Loucy (cell line): ENCODE measurements around the gene GPA33.
A peak's percentile ranks its signal among the peaks of the same experiment; 100 is the strongest.

Source experiments
- EZH2phosphoT487 ChIP-seq: fragments of 200-600 bp; IDR thresholded peaks from 2 replicates; pipeline ENCODE4 v1.6.1; 2018; ENCODE audit warnings: antibody characterized with exemption, mild to moderate bottlenecking, moderate library complexity, borderline replicate concordance
- TF ChIP-seq, protein P1 (sequence below): fragments of 200-600 bp; sonication (generic); conservative IDR thresholded peaks from 2 replicates; pipeline ENCODE4 v1.5.1; 2014; ENCODE audit warnings: mild to moderate bottlenecking, antibody characterized with exemption, low read length

DNA sequence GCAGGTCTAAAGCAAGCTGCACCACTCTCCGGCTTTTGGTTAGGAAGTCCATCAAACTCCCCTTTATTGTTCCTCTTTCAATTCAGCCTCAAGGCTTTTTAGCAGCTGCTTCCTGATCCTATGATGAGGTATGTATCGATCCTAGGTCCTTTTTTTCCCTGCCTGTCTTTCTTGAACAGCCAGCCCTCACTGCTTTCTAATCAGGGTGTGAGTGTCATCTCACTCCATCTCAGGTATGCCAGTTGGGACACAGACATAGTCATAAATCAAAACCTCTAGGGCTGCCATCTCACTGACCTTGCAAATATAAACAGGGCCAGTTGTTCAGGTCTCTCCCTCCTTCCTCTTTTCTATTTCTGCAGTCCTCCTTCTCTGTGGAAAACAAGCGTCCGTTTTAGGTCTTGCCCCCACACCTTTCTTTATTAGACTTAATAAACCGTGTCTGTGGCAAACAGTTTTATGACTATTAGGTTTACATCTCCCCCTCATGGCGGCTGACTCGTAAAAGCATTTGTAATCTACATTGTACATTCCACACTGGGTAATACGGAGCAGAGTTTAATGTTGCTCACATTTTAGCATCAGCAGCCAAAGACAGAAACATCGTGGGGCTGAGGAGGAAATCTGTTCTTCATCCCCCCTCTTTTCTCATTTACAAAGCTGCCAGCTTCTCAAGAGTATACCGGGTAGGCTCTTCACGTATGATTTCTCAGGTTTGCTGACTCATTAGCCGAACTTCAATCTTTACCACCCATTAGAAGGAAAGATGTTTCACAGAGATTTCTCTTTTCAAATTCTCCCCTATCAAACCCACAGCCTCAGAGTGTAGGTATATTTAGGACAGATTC is 15.3 kb upstream of the GPA33 start:
- TF ChIP-seq, protein P1, sequence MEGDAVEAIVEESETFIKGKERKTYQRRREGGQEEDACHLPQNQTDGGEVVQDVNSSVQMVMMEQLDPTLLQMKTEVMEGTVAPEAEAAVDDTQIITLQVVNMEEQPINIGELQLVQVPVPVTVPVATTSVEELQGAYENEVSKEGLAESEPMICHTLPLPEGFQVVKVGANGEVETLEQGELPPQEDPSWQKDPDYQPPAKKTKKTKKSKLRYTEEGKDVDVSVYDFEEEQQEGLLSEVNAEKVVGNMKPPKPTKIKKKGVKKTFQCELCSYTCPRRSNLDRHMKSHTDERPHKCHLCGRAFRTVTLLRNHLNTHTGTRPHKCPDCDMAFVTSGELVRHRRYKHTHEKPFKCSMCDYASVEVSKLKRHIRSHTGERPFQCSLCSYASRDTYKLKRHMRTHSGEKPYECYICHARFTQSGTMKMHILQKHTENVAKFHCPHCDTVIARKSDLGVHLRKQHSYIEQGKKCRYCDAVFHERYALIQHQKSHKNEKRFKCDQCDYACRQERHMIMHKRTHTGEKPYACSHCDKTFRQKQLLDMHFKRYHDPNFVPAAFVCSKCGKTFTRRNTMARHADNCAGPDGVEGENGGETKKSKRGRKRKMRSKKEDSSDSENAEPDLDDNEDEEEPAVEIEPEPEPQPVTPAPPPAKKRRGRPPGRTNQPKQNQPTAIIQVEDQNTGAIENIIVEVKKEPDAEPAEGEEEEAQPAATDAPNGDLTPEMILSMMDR = peak; percentile 42
- no peak for TF ChIP-seq EZH2phosphoT487
